Activated naive CD8-positive, alpha-beta T cell treated with anti-CD3 and anti-CD28 coated beads for 36 hours (primary cell): ENCODE measurements around the gene TULP4. TPM values are rescaled to one million over a fixed set of nuclear protein-coding genes. Genes with fewer than 3 reads are reported as not detected.

ENCODE experiments used
- DNase-seq: peaks from one replicate; pipeline ENCODE4 v3.0.0; 2021
- H3K27ac Mint-ChIP-seq: one replicate; pipeline ENCODE4 v1.8.0; 2022; ENCODE audit warnings: mild to moderate bottlenecking, moderate library complexity, mixed read lengths
- H3K27me3 Mint-ChIP-seq: one replicate; pipeline ENCODE4 v1.8.0; 2022; ENCODE audit warnings: mild to moderate bottlenecking, mixed read lengths
- H3K36me3 Mint-ChIP-seq: one replicate; pipeline ENCODE4 v1.8.0; 2021; ENCODE audit warnings: mild to moderate bottlenecking, mixed read lengths
- H3K4me1 Mint-ChIP-seq: one replicate; pipeline ENCODE4 v1.8.0; 2021; ENCODE audit warnings: mixed read lengths
- H3K4me3 Mint-ChIP-seq: one replicate; pipeline ENCODE4 v1.8.0; 2022; ENCODE audit warnings: mild to moderate bottlenecking, moderate library complexity, mixed read lengths
- H3K9me3 Mint-ChIP-seq: one replicate; pipeline ENCODE4 v1.8.0; 2022; ENCODE audit warnings: mixed read lengths
- total RNA-seq, 2 experiments: library from RNA; stranded (reverse); gene quantifications; one replicate each; pipeline ENCODE4 v1.2.3, GENCODE V29; 2021

The TULP4 gene
- total RNA-seq, 2 experiments from 2014 or later: 17.0 TPM

- peaks cover 2% of the 10 kb centered on the region for H3K4me1 Mint-ChIP-seq
- H3K27ac Mint-ChIP-seq: no peak overlapping the region
- no peaks in the 10 kb centered on the region for H3K27me3 Mint-ChIP-seq
Measured at GRCh38 chr6:158311193-158311592, 1.1 kb upstream of the TULP4 start.

GRCh38 chr6:158311626-158312025 lies 639 bp upstream of the TULP4 start:
- Mint-ChIP-seq H3K27me3 (no peaks in the 10 kb centered on the region), H3K9me3 (no peaks in the 10 kb centered on the region), H3K4me3 (no peak overlapping the region), H3K36me3 (peaks cover 30% of the 10 kb centered on the region), H3K27ac (no peak overlapping the region), H3K4me1 (peaks cover 2% of the 10 kb centered on the region)
- DNase-seq: no peak

More at GRCh38 chr6:158311193-158311592, 1.1 kb upstream of the TULP4 start:
- no peak for DNase-seq
- Mint-ChIP-seq H3K36me3 (peaks cover 27% of the 10 kb centered on the region), H3K4me3 (no peak overlapping the region), H3K9me3 (no peaks in the 10 kb centered on the region)

- no peak for DNase-seq
- no peaks in the 10 kb centered on the region for H3K27me3 Mint-ChIP-seq
- H3K4me1 Mint-ChIP-seq: peaks cover 3% of the 10 kb centered on the region
- peaks cover 40% of the 10 kb centered on the region for H3K36me3 Mint-ChIP-seq
- no peaks in the 10 kb centered on the region for H3K9me3 Mint-ChIP-seq
- no peak overlapping the region for H3K27ac Mint-ChIP-seq
- no peak overlapping the region for H3K4me3 Mint-ChIP-seq
Measured at GRCh38 chr6:158312672-158313397, 570 bp downstream of the TULP4 start.

- no peak overlapping the region for H3K4me3 Mint-ChIP-seq
- H3K36me3 Mint-ChIP-seq: peaks cover 41% of the 10 kb centered on the region
- no peak for DNase-seq
- peaks cover 7% of the 10 kb centered on the region for H3K4me1 Mint-ChIP-seq
- no peaks in the 10 kb centered on the region for H3K9me3 Mint-ChIP-seq
- H3K27me3 Mint-ChIP-seq: no peaks in the 10 kb centered on the region
- no peak overlapping the region for H3K27ac Mint-ChIP-seq
Measured at GRCh38 chr6:158313989-158314388, 1.7 kb downstream of the TULP4 start.

GRCh38 chr6:158314737-158315136 lies 2.5 kb downstream of the TULP4 start:
- H3K27ac Mint-ChIP-seq: no peak overlapping the region
- no peaks in the 10 kb centered on the region for H3K9me3 Mint-ChIP-seq
- no peak for DNase-seq
- H3K4me1 Mint-ChIP-seq: peaks cover 11% of the 10 kb centered on the region
- no peaks in the 10 kb centered on the region for H3K27me3 Mint-ChIP-seq
- H3K4me3 Mint-ChIP-seq: no peak overlapping the region
- peaks cover 41% of the 10 kb centered on the region for H3K36me3 Mint-ChIP-seq

- no peak for DNase-seq
- H3K4me1 Mint-ChIP-seq: peaks cover 16% of the 10 kb centered on the region
- peaks cover 43% of the 10 kb centered on the region for H3K36me3 Mint-ChIP-seq
- H3K27ac Mint-ChIP-seq: no peak overlapping the region
- H3K9me3 Mint-ChIP-seq: no peaks in the 10 kb centered on the region
- no peak overlapping the region for H3K4me3 Mint-ChIP-seq
- no peaks in the 10 kb centered on the region for H3K27me3 Mint-ChIP-seq
Measured at GRCh38 chr6:158316022-158316421, 3.8 kb downstream of the TULP4 start.

GRCh38 chr6:158321960-158322359 lies 9.7 kb downstream of the TULP4 start:
- Mint-ChIP-seq H3K9me3 (no peaks in the 10 kb centered on the region), H3K27me3 (no peaks in the 10 kb centered on the region), H3K36me3 (peaks cover 29% of the 10 kb centered on the region), H3K4me1 (peaks cover 45% of the 10 kb centered on the region), H3K27ac (peak overlapping the region; percentile 36), H3K4me3 (no peak overlapping the region)
- DNase-seq: no peak

- no peaks in the 10 kb centered on the region for H3K27me3 Mint-ChIP-seq
- H3K27ac Mint-ChIP-seq: peak overlapping the region; percentile 36
Measured at GRCh38 chr6:158322400-158322723, 10.1 kb downstream of the TULP4 start.

GRCh38 chr6:158322724-158323560 lies 10.7 kb downstream of the TULP4 start:
- H3K4me1 Mint-ChIP-seq: peaks cover 52% of the 10 kb centered on the region
- peak; percentile 3 for DNase-seq
- no peaks in the 10 kb centered on the region for H3K27me3 Mint-ChIP-seq
- H3K36me3 Mint-ChIP-seq: peaks cover 21% of the 10 kb centered on the region
- no peaks in the 10 kb centered on the region for H3K9me3 Mint-ChIP-seq
- H3K4me3 Mint-ChIP-seq: no peak overlapping the region
- peak overlapping the region; percentile 12 for H3K27ac Mint-ChIP-seq

More at GRCh38 chr6:158322400-158322723, 10.1 kb downstream of the TULP4 start:
- peaks cover 49% of the 10 kb centered on the region for H3K4me1 Mint-ChIP-seq
- no peak overlapping the region for H3K4me3 Mint-ChIP-seq
- DNase-seq: no peak
- peaks cover 26% of the 10 kb centered on the region for H3K36me3 Mint-ChIP-seq
- no peaks in the 10 kb centered on the region for H3K9me3 Mint-ChIP-seq

GRCh38 chr6:158323561-158323958 lies 11.3 kb downstream of the TULP4 start:
- Mint-ChIP-seq H3K4me1 (peaks cover 54% of the 10 kb centered on the region), H3K4me3 (no peak overlapping the region), H3K9me3 (no peaks in the 10 kb centered on the region), H3K36me3 (peaks cover 25% of the 10 kb centered on the region), H3K27me3 (no peaks in the 10 kb centered on the region), H3K27ac (no peak overlapping the region)
- DNase-seq: no peak

- Mint-ChIP-seq H3K4me1 (peaks cover 53% of the 10 kb centered on the region), H3K27me3 (no peaks in the 10 kb centered on the region), H3K4me3 (no peak overlapping the region), H3K27ac (no peak overlapping the region), H3K9me3 (no peaks in the 10 kb centered on the region), H3K36me3 (peaks cover 25% of the 10 kb centered on the region)
- no peak for DNase-seq
Measured at GRCh38 chr6:158324136-158324535, 11.9 kb downstream of the TULP4 start.

- Mint-ChIP-seq H3K9me3 (no peaks in the 10 kb centered on the region), H3K27me3 (no peaks in the 10 kb centered on the region), H3K4me3 (no peak overlapping the region), H3K27ac (no peak overlapping the region), H3K36me3 (peaks cover 19% of the 10 kb centered on the region), H3K4me1 (peaks cover 35% of the 10 kb centered on the region)
- no peak for DNase-seq
Measured at GRCh38 chr6:158327211-158327610, 14.9 kb downstream of the TULP4 start.

- peaks cover 19% of the 10 kb centered on the region for H3K4me1 Mint-ChIP-seq
- peaks cover 23% of the 10 kb centered on the region for H3K36me3 Mint-ChIP-seq
- H3K27ac Mint-ChIP-seq: peak overlapping the region; percentile 9
Measured at GRCh38 chr6:158328952-158329351, 16.7 kb downstream of the TULP4 start.

GRCh38 chr6:158329531-158329930 lies 17.3 kb downstream of the TULP4 start:
- no peak for DNase-seq
- H3K9me3 Mint-ChIP-seq: peaks cover 3% of the 10 kb centered on the region
- H3K4me3 Mint-ChIP-seq: no peak overlapping the region
- peaks cover 18% of the 10 kb centered on the region for H3K4me1 Mint-ChIP-seq
- H3K27ac Mint-ChIP-seq: no peak overlapping the region
- H3K27me3 Mint-ChIP-seq: no peaks in the 10 kb centered on the region
- peaks cover 23% of the 10 kb centered on the region for H3K36me3 Mint-ChIP-seq

More at GRCh38 chr6:158328952-158329351, 16.7 kb downstream of the TULP4 start:
- Mint-ChIP-seq H3K9me3 (peaks cover 3% of the 10 kb centered on the region), H3K27me3 (no peaks in the 10 kb centered on the region), H3K4me3 (no peak overlapping the region)
- DNase-seq: no peak

- Mint-ChIP-seq H3K4me1 (peaks cover 22% of the 10 kb centered on the region), H3K27me3 (no peaks in the 10 kb centered on the region), H3K27ac (no peak overlapping the region), H3K9me3 (peaks cover 3% of the 10 kb centered on the region), H3K4me3 (no peak overlapping the region), H3K36me3 (peaks cover 22% of the 10 kb centered on the region)
- no peak for DNase-seq
Measured at GRCh38 chr6:158330016-158330415, 17.8 kb downstream of the TULP4 start.
